ENCODE results near the gene HTRA2.
"Not testable (repeated sequence)": the region's sequence is repeated elsewhere in the genome, so short reads cannot be mapped to it uniquely, and the experiment has no call there.

The HTRA2 gene

GRCh38 chr2:74559912-74560311 lies 30.2 kb downstream of the HTRA2 start:
- no peak for DNase-seq (ENCODE audit: low read depth in 1 of 2, low spot score in 1 of 2)

- DNase-seq (ENCODE audit: low read depth in 1 of 2, low spot score in 1 of 2) = no peak
These were observed 30.9 kb downstream of the HTRA2 start for GRCh38 chr2:74560591-74560990.

GRCh38 chr2:74561022-74561421 lies 31.3 kb downstream of the HTRA2 start:
- not testable (repeated sequence) for DNase-seq (ENCODE audit: low read depth in 1 of 2, low spot score in 1 of 2)

GRCh38 chr2:74562126-74562775 lies 32.5 kb downstream of the HTRA2 start:
- no peak for DNase-seq (ENCODE audit: low read depth in 1 of 2, low spot score in 1 of 2)

- no peak for DNase-seq (ENCODE audit: low read depth in 1 of 2, low spot score in 1 of 2)
These were observed 34.5 kb downstream of the HTRA2 start for GRCh38 chr2:74564222-74564621.

GRCh38 chr2:74566076-74566753 lies 36.5 kb downstream of the HTRA2 start:
- no peak for DNase-seq (ENCODE audit: low read depth in 1 of 2, low spot score in 1 of 2)

- DNase-seq (ENCODE audit: low read depth in 1 of 2, low spot score in 1 of 2) = no peak
These were observed 37.0 kb downstream of the HTRA2 start for GRCh38 chr2:74566754-74567085.

GRCh38 chr2:74567881-74568280 lies 38.1 kb downstream of the HTRA2 start:
- no peak for DNase-seq (ENCODE audit: low read depth in 1 of 2, low spot score in 1 of 2)

- DNase-seq (ENCODE audit: low read depth in 1 of 2, low spot score in 1 of 2) = no peak
These were observed 40.0 kb downstream of the HTRA2 start for GRCh38 chr2:74569686-74570085.

- DNase-seq (ENCODE audit: low read depth in 1 of 2, low spot score in 1 of 2) = no peak
These were observed 41.3 kb downstream of the HTRA2 start for GRCh38 chr2:74571058-74571457.

- DNase-seq (ENCODE audit: low read depth in 1 of 2, low spot score in 1 of 2) = no peak
These were observed 42.6 kb downstream of the HTRA2 start for GRCh38 chr2:74572178-74572925.

GRCh38 chr2:74573747-74574562 lies 44.2 kb downstream of the HTRA2 start:
- DNase-seq (ENCODE audit: low read depth in 1 of 2, low spot score in 1 of 2) = no peak

- DNase-seq (ENCODE audit: low read depth in 1 of 2, low spot score in 1 of 2) = no peak
These were observed 45.6 kb downstream of the HTRA2 start for GRCh38 chr2:74575320-74575719.

- no peak for DNase-seq (ENCODE audit: low read depth in 1 of 2, low spot score in 1 of 2)
These were observed 46.6 kb downstream of the HTRA2 start for GRCh38 chr2:74576211-74576862.

- no peak for DNase-seq (ENCODE audit: low read depth in 1 of 2, low spot score in 1 of 2)
These were observed 47.1 kb downstream of the HTRA2 start for GRCh38 chr2:74576863-74577229.

- no peak for DNase-seq (ENCODE audit: low read depth in 1 of 2, low spot score in 1 of 2)
These were observed 47.7 kb downstream of the HTRA2 start for GRCh38 chr2:74577448-74577847.

GRCh38 chr2:74578408-74578807 lies 48.7 kb downstream of the HTRA2 start:
- no peak for DNase-seq (ENCODE audit: low read depth in 1 of 2, low spot score in 1 of 2)

GRCh38 chr2:74581463-74581862 lies 51.7 kb downstream of the HTRA2 start:
- DNase-seq (ENCODE audit: low read depth in 1 of 2, low spot score in 1 of 2) = no peak

GRCh38 chr2:74582184-74582583 lies 52.5 kb downstream of the HTRA2 start:
- DNase-seq (ENCODE audit: low read depth in 1 of 2, low spot score in 1 of 2) = no peak

Data from activated T-helper 1 cell treated with anti-CD3 and anti-CD28 coated beads, Interleukin-2, amount 50 U/mL, for 16 hours (primary cell).